PC-9 (cell line): Measurements from ENCODE around the gene TMEM45A. TPM values are rescaled to one million over a fixed set of nuclear protein-coding genes. Genes with fewer than 3 reads are reported as not detected.

Source experiments
- BruUV-seq: library from RNA; stranded (reverse); fragments of 400-500 nt; replicated peaks from 2 replicates; lab custom pipeline; 2021; lab: Mats Ljungman, UMichigan
- CTCF ChIA-PET: fragments of 300-600 bp; sonication (Branson Sonifier 250); formaldehyde crosslinking; loops from one replicate; lab custom pipeline; 2022; ENCODE audit warnings: antibody characterized with exemption; lab: Charles Lee
- POLR2A ChIA-PET: fragments of 300-600 bp; sonication (Branson Sonifier 250); formaldehyde crosslinking; loops from one replicate; lab custom pipeline; 2022; ENCODE audit warnings: antibody characterized with exemption; ENCODE audit not compliant: unreplicated experiment; lab: Charles Lee
- DNase-seq, 2 experiments: peaks; one replicate each; pipeline versions ENCODE4 v3.0.0 to v3.0.0-alpha.2; 2015 to 2022; ENCODE audit warnings: mixed read lengths in 1 of 2
- H2AFZ ChIP-seq: fragments of 200-600 bp; sonication (generic); 2 replicates; pipeline ENCODE4 v1.8.1; 2017; ENCODE audit warnings: antibody characterized with exemption
- H3F3A ChIP-seq: fragments of 200-600 bp; sonication (generic); 2 replicates; pipeline ENCODE4 v1.8.1; 2017; ENCODE audit warnings: antibody characterized with exemption, mild to moderate bottlenecking, low read depth; ENCODE audit not compliant: insufficient read depth
- H3K27ac ChIP-seq: fragments of 200-600 bp; sonication (generic); 2 replicates; pipeline ENCODE4 v1.6.1; 2016; ENCODE audit warnings: mixed run types
- H3K27me3 ChIP-seq: fragments of 200-600 bp; sonication (generic); 2 replicates; pipeline ENCODE4 v1.6.1; 2016; ENCODE audit warnings: low read depth, mixed run types; ENCODE audit not compliant: insufficient read depth
- H3K36me3 ChIP-seq: fragments of 200-600 bp; sonication (generic); 2 replicates; pipeline ENCODE4 v1.6.1; 2016; ENCODE audit warnings: low read depth, mixed run types
- H3K4me1 ChIP-seq: fragments of 200-600 bp; sonication (generic); replicated peaks from 2 replicates; pipeline ENCODE4 v1.6.1; 2016; ENCODE audit warnings: mixed run types; ENCODE audit not compliant: insufficient read depth
- H3K4me2 ChIP-seq: fragments of 200-600 bp; sonication (generic); 2 replicates; pipeline ENCODE4 v1.6.1; 2017; ENCODE audit warnings: mixed run types
- H3K4me3 ChIP-seq: fragments of 200-600 bp; sonication (generic); 2 replicates; pipeline ENCODE4 v1.6.1; 2016; ENCODE audit warnings: mixed run types
- H3K79me2 ChIP-seq: fragments of 200-600 bp; sonication (generic); 2 replicates; pipeline ENCODE4 v1.6.1; 2017; ENCODE audit warnings: low read depth, mixed run types
- H3K9me2 ChIP-seq: fragments of 200-600 bp; sonication (generic); 2 replicates; pipeline ENCODE4 v1.8.1; 2017; ENCODE audit warnings: mild to moderate bottlenecking; ENCODE audit not compliant: insufficient read depth
- H3K9me3 ChIP-seq: fragments of 200-600 bp; sonication (generic); 2 replicates; pipeline ENCODE4 v1.8.1; 2016; ENCODE audit warnings: low read depth; ENCODE audit not compliant: insufficient read depth
- H4K20me1 ChIP-seq: fragments of 200-600 bp; sonication (generic); 2 replicates; pipeline ENCODE4 v1.8.1; 2017; ENCODE audit not compliant: insufficient read depth
- CTCF ChIP-seq: fragments of 200-600 bp; sonication (generic); conservative IDR thresholded peaks from 2 replicates; pipeline ENCODE4 v1.6.1; 2017; ENCODE audit warnings: mixed run types, antibody characterized with exemption, mild to moderate bottlenecking, moderate library complexity
- EZH2 ChIP-seq: fragments of 200-600 bp; sonication (generic); IDR thresholded peaks from 2 replicates; pipeline ENCODE4 v1.8.0; 2017; ENCODE audit warnings: antibody characterized with exemption, low read depth
- intact Hi-C: fragments of 100-400 bp; cut with micrococcal nuclease; formaldehyde crosslinking; loops from one replicate; pipeline ENCODE4 v1.10.0; 2022; ENCODE audit not compliant: unreplicated experiment
- total RNA-seq: library from RNA; stranded (reverse); gene quantifications from 2 replicates; pipeline ENCODE4 v1.2.3, GENCODE V29; 2021

The TMEM45A gene
- total RNA-seq, 1 experiment from 2014 or later, result 31.1 TPM

GRCh38 chr3:100560426-100560825 is 68.0 kb downstream of the TMEM45A start:
- H3K4me1 ChIP-seq, result peaks cover 16% of the 10 kb centered on the region

GRCh38 chr3:100561459-100562158 is 69.2 kb downstream of the TMEM45A start:
- intact Hi-C loops, result no loop called here
- Histone ChIP-seq H3K9me2 (0 out of 2 replicates have a peak, but pooled peaks cover 4% of the 10 kb centered on the region), H3F3A (peaks cover 12% of the 10 kb centered on the region; the same call in 1 of the 2 replicates), H3K4me3 (no peak overlapping the region), H2AFZ (no peak overlapping the region), H4K20me1 (no peaks in the 10 kb centered on the region), H3K36me3 (no peaks in the 10 kb centered on the region), H3K4me1 (peaks cover 12% of the 10 kb centered on the region), H3K9me3 (no peaks in the 10 kb centered on the region), H3K79me2 (no peaks in the 10 kb centered on the region), H3K4me2 (no peak overlapping the region), H3K27ac (no peak overlapping the region), H3K27me3 (no peaks in the 10 kb centered on the region)
- no TSS peak for BruUV-seq
- TF ChIP-seq CTCF (no peak), EZH2 (no peak)
- DNase-seq, result no peak
- ChIA-PET CTCF (no interaction called here), POLR2A (interaction anchor here (0.7 kb wide), 1 partner anchor 1703 kb away, joined by 6 read pairs; no protein-coding TSS in a partner anchor)

More at GRCh38 chr3:100560426-100560825, 68.0 kb downstream of the TMEM45A start:
- Histone ChIP-seq H3K36me3 (no peaks in the 10 kb centered on the region), H3K9me2 (no peaks in the 10 kb centered on the region), H2AFZ (no peak overlapping the region), H3K27ac (no peak overlapping the region), H3K9me3 (no peaks in the 10 kb centered on the region), H3K27me3 (no peaks in the 10 kb centered on the region), H3F3A (peaks cover 14% of the 10 kb centered on the region; the same call in 1 of the 2 replicates), H3K4me2 (no peak overlapping the region), H3K79me2 (no peaks in the 10 kb centered on the region), H3K4me3 (no peak overlapping the region), H4K20me1 (no peaks in the 10 kb centered on the region)
- intact Hi-C loops, result no loop called here
- no peak for DNase-seq
- TF ChIP-seq CTCF (no peak), EZH2 (no peak)
- CTCF ChIA-PET, result no interaction called here
- BruUV-seq, result no TSS peak
- POLR2A ChIA-PET, result no interaction called here

GRCh38 chr3:100562224-100562857 is 69.9 kb downstream of the TMEM45A start:
- H3F3A ChIP-seq, result peaks cover 5% of the 10 kb centered on the region; the same call in 1 of the 2 replicates
- 0 out of 2 replicates have a peak, but pooled peaks cover 4% of the 10 kb centered on the region for H3K9me2 ChIP-seq
- no peak overlapping the region for H3K27ac ChIP-seq
- no peak overlapping the region for H3K4me2 ChIP-seq
- no peak overlapping the region for H2AFZ ChIP-seq
- no peaks in the 10 kb centered on the region for H3K27me3 ChIP-seq
- no TSS peak for BruUV-seq
- DNase-seq, result no peak
- no peaks in the 10 kb centered on the region for H3K36me3 ChIP-seq
- TF ChIP-seq CTCF (no peak), EZH2 (no peak)
- intact Hi-C loops, result no loop called here
- H4K20me1 ChIP-seq, result no peaks in the 10 kb centered on the region
- H3K4me3 ChIP-seq, result no peak overlapping the region
- no peaks in the 10 kb centered on the region for H3K79me2 ChIP-seq
- ChIA-PET CTCF (no interaction called here), POLR2A (interaction anchor here (0.7 kb wide), 1 partner anchor 1702 kb away, joined by 6 read pairs; no protein-coding TSS in a partner anchor)
- H3K4me1 ChIP-seq, result peaks cover 5% of the 10 kb centered on the region
- H3K9me3 ChIP-seq, result no peaks in the 10 kb centered on the region
